ENCODE results near the gene PHF21B. TPM values are rescaled to one million over a fixed set of nuclear protein-coding genes. Genes with fewer than 3 reads are reported as not detected.

PHF21B gene
- total RNA-seq, 1 donor from 2014 or later, result 0.69 TPM

GRCh38 chr22:44876921-44877320 lies 132.9 kb downstream of the PHF21B start:
- H3K4me3 ChIP-seq, result no peak overlapping the region
- no peak for DNase-seq
- intact Hi-C loops (cut with micrococcal nuclease), result no loop called here

GRCh38 chr22:44871782-44872181 lies 138.0 kb downstream of the PHF21B start:
- no peak for DNase-seq
- no peak for TF ChIP-seq CTCF (IDR thresholded peaks at IDR 0.05; ENCODE audit: borderline replicate concordance)
- intact Hi-C loops (cut with micrococcal nuclease), result no loop called here

More at GRCh38 chr22:44876921-44877320, 132.9 kb downstream of the PHF21B start:
- no peak for TF ChIP-seq CTCF (IDR thresholded peaks at IDR 0.05; ENCODE audit: borderline replicate concordance)
- H3K27ac ChIP-seq (replicated peaks), result no peak overlapping the region
- H3K27me3 ChIP-seq (ENCODE audit: low read depth), result peaks cover 4% of the 10 kb centered on the region
- H3K4me1 ChIP-seq, result no peaks in the 10 kb centered on the region
- H3K9me3 ChIP-seq (replicated peaks), result peaks cover 37% of the 10 kb centered on the region
- H3K36me3 ChIP-seq, result peaks cover under 1% of the 10 kb centered on the region

GRCh38 chr22:44870021-44870420 lies 139.8 kb downstream of the PHF21B start:
- H3K36me3 ChIP-seq, result peaks cover 5% of the 10 kb centered on the region
- peaks cover 8% of the 10 kb centered on the region for H3K27me3 ChIP-seq (ENCODE audit: low read depth)
- no peak for TF ChIP-seq CTCF (IDR thresholded peaks at IDR 0.05; ENCODE audit: borderline replicate concordance)
- DNase-seq, result no peak
- no peaks in the 10 kb centered on the region for H3K4me1 ChIP-seq
- peaks cover 19% of the 10 kb centered on the region for H3K9me3 ChIP-seq (replicated peaks)
- H3K4me3 ChIP-seq, result no peak overlapping the region
- H3K27ac ChIP-seq (replicated peaks), result no peak overlapping the region
- intact Hi-C loops (cut with micrococcal nuclease), result no loop called here

More at GRCh38 chr22:44871782-44872181, 138.0 kb downstream of the PHF21B start:
- H3K4me1 ChIP-seq, result no peaks in the 10 kb centered on the region
- H3K9me3 ChIP-seq (replicated peaks), result peaks cover 29% of the 10 kb centered on the region
- no peak overlapping the region for H3K27ac ChIP-seq (replicated peaks)
- peaks cover 5% of the 10 kb centered on the region for H3K36me3 ChIP-seq
- H3K27me3 ChIP-seq (ENCODE audit: low read depth), result peaks cover 8% of the 10 kb centered on the region
- no peak overlapping the region for H3K4me3 ChIP-seq

- TF ChIP-seq CTCF (IDR thresholded peaks at IDR 0.05; ENCODE audit: borderline replicate concordance), result no peak
- Histone ChIP-seq H3K27me3 (ENCODE audit: low read depth) (peaks cover 8% of the 10 kb centered on the region), H3K36me3 (peaks cover 5% of the 10 kb centered on the region), H3K4me3 (no peak overlapping the region), H3K9me3 (replicated peaks) (peaks cover 19% of the 10 kb centered on the region), H3K27ac (replicated peaks) (no peak overlapping the region), H3K4me1 (no peaks in the 10 kb centered on the region)
- no peak for DNase-seq
- intact Hi-C loops (cut with micrococcal nuclease), result no loop called here
Observed at GRCh38 chr22:44869196-44869595, 140.6 kb downstream of the PHF21B start.

GRCh38 chr22:44865193-44866057 lies 144.4 kb downstream of the PHF21B start:
- no peak for TF ChIP-seq CTCF (IDR thresholded peaks at IDR 0.05; ENCODE audit: borderline replicate concordance)
- intact Hi-C loops (cut with micrococcal nuclease), result no loop called here
- peaks cover 11% of the 10 kb centered on the region for H3K27me3 ChIP-seq (ENCODE audit: low read depth)
- no peak overlapping the region for H3K4me3 ChIP-seq
- H3K27ac ChIP-seq (replicated peaks), result no peak overlapping the region
- H3K36me3 ChIP-seq, result no peaks in the 10 kb centered on the region
- H3K4me1 ChIP-seq, result no peaks in the 10 kb centered on the region
- no peaks in the 10 kb centered on the region for H3K9me3 ChIP-seq (replicated peaks)
- DNase-seq, result no peak
